ENCODE data around the gene STIP1. TPM values are rescaled to one million over a fixed set of nuclear protein-coding genes. Genes with fewer than 3 reads are reported as not detected.

The STIP1 gene
- polyA plus RNA-seq, 1 donor from 2014 or later: 102 TPM

DNA sequence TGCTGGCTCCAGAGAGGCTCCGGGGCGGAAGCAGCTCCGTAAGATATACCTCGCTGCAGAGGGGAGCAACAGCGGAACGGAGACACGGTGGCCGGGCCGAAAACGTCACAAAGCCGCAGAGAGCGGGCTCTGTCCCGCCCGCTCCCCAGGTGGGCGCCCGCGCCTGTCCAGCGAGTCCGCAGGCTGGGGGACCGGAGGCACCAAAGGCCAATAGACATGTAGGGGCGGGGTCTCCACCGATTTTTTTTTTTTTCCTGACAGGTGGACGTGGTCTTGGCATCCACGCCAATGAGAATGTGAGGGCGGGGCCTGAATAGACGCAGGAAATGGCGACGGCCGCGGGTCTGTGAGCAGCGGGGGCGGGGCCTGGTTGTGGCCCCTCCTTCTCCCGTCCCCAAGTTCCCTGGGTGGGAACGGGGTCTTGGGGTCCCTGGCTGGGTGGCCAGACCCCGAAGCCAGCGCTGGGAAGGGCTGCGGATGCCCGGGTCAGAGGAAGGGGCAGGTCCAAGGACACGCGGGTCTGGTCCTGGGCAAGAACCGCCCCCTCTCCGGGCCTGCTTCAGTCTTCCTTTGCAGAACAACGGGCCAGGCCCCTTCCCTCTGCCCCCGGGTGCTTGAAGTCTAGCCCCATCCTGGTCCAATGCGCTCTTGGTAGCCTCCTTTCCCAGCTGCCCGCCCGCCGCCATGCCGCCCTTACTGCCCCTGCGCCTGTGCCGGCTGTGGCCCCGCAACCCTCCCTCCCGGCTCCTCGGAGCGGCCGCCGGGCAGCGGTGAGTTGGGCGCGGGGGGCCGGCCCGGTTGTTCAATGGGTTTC, 44.4 kb downstream of the STIP1 start, which contains the start of gene DNAJC4:
Gene DNAJC4 (plus strand): TSS at position 378 of the 814 bp plus-strand sequence. CDS start 307 bp downstream, at position 685.
- H3K36me3 Mint-ChIP-seq: peaks cover 1% of the 10 kb centered on the region
- H3K9me3 Mint-ChIP-seq: no peaks in the 10 kb centered on the region
- H3K27ac Mint-ChIP-seq: peak within 1 kb of the TSS; percentile 97 to 99 (median 97)
- H3K27me3 Mint-ChIP-seq: no peaks in the 10 kb centered on the region
- peaks cover 22 to 34% (median 24%) of the 10 kb centered on the region in 3 donors for H3K4me1 Mint-ChIP-seq
- peak within 1 kb of the TSS; percentile 88 to 98 (median 96) for H3K4me3 Mint-ChIP-seq

DNA sequence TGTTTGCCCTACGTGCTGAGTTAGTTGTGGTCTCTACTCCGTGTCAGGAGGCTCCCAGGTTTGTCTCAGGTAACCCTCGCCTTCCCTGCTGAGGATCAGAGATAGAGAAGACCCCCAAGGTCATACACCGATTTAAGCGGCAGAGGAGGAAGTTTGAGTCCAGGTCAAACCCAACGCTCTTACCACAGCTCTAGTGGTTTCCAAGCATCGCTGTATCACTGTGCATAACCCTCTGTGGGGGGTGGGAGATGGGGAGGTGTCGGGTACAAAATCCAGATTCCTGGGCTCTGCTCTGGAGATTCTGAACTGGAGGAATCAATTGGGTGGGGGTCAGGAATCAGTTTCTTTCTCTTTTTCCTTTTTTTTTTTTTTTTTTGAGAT, 45.0 kb downstream of the STIP1 start:
- Mint-ChIP-seq H3K9me3 (no peaks in the 10 kb centered on the region), H3K36me3 (peaks cover 2% of the 10 kb centered on the region), H3K4me1 (peaks cover 26 to 39% (median 26%) of the 10 kb centered on the region in 3 donors), H3K4me3 (peak overlapping the region; percentile 88 to 98 (median 96)), H3K27me3 (no peaks in the 10 kb centered on the region), H3K27ac (peak overlapping the region; percentile 97 to 99 (median 97))

DNA sequence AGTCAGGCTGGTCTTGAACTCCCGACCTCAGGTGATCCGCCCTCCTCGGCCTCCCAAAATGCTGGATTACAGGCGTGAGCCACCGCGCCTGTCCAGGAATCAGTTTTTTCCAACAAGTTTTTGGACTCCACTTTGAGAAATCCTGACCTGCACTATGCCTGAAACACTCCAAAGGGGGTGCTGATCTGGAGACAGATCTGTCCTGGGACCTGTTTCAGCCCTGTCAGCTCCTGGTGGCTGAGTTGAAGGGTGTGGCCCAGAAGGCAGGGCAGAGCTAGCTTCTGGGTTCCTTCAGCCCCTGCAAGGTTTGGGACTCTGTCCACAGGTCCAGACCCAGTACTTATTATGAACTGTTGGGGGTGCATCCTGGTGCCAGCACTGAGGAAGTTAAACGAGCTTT, 45.6 kb downstream of the STIP1 start:
- Mint-ChIP-seq H3K4me1 (peaks cover 26 to 39% (median 26%) of the 10 kb centered on the region in 3 donors), H3K36me3 (peaks cover 2% of the 10 kb centered on the region), H3K27me3 (no peaks in the 10 kb centered on the region), H3K27ac (peak overlapping the region; percentile 31 to 99 (median 97)), H3K9me3 (no peaks in the 10 kb centered on the region), H3K4me3 (peak overlapping the region; percentile 64 to 98 (median 86))

DNA sequence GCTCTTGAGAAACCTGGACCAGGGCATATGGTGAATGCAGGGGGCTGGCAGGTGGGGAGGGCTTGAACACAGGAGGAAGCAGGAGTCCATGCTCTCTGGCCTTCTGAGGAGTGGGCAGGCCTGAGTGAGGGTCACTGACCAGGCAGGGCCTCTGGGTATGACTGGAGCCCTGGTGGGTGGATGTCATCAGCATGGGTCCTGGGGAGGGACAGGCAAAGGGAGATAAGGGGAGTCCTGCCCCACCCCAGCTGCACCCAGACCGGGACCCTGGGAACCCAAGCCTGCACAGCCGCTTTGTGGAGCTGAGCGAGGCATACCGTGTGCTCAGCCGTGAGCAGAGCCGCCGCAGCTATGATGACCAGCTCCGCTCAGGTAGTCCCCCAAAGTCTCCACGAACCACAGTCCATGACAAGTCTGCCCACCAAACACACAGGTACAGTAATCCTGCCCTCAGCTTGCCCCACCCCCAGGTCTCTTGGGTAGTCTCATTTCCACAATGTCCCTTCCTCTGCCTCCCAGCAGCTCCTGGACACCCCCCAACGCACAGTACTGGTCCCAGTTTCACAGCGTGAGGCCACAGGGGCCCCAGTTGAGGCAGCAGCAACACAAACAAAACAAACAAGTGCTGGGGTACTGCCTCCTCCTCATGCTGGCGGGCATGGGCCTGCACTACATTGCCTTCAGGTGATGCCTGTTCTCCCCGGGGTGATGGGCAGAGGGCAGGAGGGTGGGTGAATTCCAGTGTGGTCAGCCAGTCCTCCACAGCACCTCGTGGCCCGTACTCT, 46.4 kb downstream of the STIP1 start:
- Mint-ChIP-seq H3K9me3 (no peaks in the 10 kb centered on the region), H3K36me3 (peaks cover 2% of the 10 kb centered on the region), H3K4me1 (peaks cover 19 to 36% (median 30%) of the 10 kb centered on the region in 3 donors), H3K4me3 (peak overlapping the region; percentile 64 to 98 (median 92)), H3K27ac (peak overlapping the region in 2 of 3 donors; percentile 86 to 99), H3K27me3 (no peaks in the 10 kb centered on the region)

DNA sequence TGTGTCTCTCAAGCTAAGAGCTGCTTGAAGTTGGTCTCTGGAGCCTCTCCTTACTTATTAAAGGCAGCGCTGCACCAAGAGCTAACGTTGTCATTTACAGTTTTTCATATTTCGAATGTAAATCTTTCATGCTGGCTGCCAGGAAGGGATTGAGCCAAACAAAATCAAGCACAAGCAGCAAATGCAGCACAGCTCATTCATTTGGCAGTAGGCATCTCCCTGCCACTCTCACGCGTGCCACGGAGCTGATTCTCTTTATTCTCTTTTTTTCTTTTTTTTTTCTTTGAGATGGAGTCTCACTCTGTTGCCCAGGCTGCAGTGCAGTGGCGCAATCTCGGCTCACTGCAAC, 47.0 kb downstream of the STIP1 start:
- no peaks in the 10 kb centered on the region for H3K27me3 Mint-ChIP-seq
- H3K9me3 Mint-ChIP-seq: no peaks in the 10 kb centered on the region
- H3K4me3 Mint-ChIP-seq: peak overlapping the region; percentile 72 to 98 (median 82)
- H3K4me1 Mint-ChIP-seq: peaks cover 24 to 38% (median 33%) of the 10 kb centered on the region in 3 donors
- peaks cover 2% of the 10 kb centered on the region for H3K36me3 Mint-ChIP-seq
- peak overlapping the region in 2 of 3 donors; percentile 86 to 99 for H3K27ac Mint-ChIP-seq

DNA sequence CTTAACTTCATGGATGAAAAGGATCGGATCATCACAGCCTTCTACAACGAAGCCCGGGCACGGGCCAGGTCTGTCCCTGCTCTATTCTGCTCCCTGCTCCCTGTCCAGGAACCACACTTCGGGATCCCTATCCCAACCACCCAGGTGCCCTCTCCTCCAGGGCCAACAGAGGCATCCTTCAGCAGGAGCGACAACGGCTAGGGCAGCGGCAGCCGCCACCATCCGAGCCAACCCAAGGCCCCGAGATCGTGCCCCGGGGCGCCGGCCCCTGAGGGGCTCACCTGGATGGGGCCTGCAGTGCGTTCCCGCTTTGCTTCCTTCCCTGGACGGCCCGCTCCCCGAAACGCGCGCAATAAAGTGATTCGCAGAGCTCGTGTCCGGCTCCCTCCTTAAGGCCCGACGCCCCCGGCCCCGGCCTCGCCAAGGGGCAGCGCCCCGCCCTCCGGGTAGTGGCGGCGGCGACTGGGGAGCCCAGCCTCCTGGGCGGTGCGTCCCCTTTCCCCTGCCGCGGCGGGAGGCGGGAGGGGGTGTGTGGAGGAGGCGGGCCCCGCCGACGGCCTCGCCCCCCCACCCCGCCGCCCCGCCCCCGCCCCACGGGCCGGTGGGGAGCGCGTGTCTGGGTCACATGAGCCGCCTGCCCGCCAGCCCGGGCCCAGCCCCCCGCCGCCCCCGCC, 48.1 kb downstream of the STIP1 start, which contains the start of gene VEGFB:
Gene VEGFB (plus strand): TSS at position 672 of the 674 bp plus-strand sequence. CDS start 250 bp downstream, outside the sequence.
- Mint-ChIP-seq H3K36me3 (peaks cover 3% of the 10 kb centered on the region), H3K4me3 (peak within 1 kb of the TSS; percentile 92 to 98 (median 96)), H3K27ac (peak within 1 kb of the TSS; percentile 88 to 100 (median 93)), H3K9me3 (no peaks in the 10 kb centered on the region), H3K4me1 (peaks cover 35 to 47% (median 38%) of the 10 kb centered on the region in 3 donors), H3K27me3 (no peaks in the 10 kb centered on the region)

DNA sequence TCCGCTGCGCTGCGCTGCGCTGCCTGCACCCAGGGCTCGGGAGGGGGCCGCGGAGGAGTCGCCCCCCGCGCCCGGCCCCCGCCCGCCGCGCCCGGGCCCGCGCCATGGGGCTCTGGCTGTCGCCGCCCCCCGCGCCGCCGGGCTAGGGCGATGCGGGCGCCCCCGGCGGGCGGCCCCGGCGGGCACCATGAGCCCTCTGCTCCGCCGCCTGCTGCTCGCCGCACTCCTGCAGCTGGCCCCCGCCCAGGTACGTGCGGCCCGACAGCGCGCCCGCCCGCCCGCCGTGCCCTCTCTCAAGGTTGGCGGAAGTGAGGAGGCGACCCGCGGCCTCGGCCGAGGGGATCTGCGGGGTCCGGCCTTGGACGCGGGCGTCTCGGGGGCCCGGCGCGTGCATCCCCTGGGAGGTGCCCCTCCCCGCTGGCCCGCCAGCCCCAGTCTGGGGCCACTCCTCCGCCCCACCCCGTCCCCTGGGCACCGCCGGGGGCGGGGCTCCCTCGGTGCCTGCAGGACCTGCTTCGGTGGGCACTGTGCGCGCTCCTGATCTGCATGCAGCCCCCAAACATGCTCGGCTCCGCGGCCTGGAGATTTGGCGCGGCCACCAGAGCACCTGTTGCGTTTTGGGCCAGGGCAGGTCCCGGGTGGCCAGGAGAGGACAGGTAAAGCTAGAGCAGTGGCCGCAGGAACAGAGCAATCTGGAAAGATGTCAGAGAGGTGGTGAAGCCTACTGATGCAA, 48.8 kb downstream of the STIP1 start:
- peak overlapping the region; percentile 88 to 100 (median 93) for H3K27ac Mint-ChIP-seq
- peaks cover 3% of the 10 kb centered on the region for H3K36me3 Mint-ChIP-seq

DNA sequence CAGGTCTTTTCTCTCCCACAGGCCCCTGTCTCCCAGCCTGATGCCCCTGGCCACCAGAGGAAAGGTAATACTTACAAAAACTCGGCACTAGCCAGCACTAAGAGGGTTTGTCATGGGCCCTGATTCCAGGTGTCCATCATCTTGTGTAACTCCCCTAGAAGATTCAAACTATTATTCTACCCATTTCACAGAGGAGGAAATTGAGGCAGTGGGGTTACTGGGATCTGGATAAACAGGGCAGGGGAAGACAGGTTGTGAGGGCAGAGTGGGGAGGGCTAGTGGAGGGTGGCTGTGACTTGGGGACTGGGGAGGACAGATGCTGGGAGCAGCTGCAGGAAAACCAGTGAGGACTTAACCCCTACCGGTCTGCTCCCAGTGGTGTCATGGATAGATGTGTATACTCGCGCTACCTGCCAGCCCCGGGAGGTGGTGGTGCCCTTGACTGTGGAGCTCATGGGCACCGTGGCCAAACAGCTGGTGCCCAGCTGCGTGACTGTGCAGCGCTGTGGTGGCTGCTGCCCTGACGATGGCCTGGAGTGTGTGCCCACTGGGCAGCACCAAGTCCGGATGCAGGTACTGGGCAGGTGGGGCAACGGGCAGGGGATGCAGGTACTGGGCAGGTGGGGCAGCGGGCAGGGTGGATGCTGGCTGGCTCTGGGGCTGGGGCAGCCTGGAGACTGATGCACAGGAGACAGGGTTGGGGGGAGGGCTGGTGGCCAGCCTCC, 49.6 kb downstream of the STIP1 start:
- H3K27ac Mint-ChIP-seq: peak overlapping the region; percentile 88 to 100 (median 93)
- H3K36me3 Mint-ChIP-seq: peaks cover 3% of the 10 kb centered on the region
- H3K4me1 Mint-ChIP-seq: peaks cover 30 to 52% (median 44%) of the 10 kb centered on the region in 3 donors
- H3K27me3 Mint-ChIP-seq: no peaks in the 10 kb centered on the region
- no peaks in the 10 kb centered on the region for H3K9me3 Mint-ChIP-seq
- H3K4me3 Mint-ChIP-seq: peak overlapping the region; percentile 91 to 97 (median 94)

More for the DNA sequence above, 48.8 kb downstream of the STIP1 start:
- H3K4me3 Mint-ChIP-seq: peak overlapping the region; percentile 91 to 97 (median 94)
- H3K4me1 Mint-ChIP-seq: peaks cover 29 to 45% (median 42%) of the 10 kb centered on the region in 3 donors
- no peaks in the 10 kb centered on the region for H3K27me3 Mint-ChIP-seq
- H3K9me3 Mint-ChIP-seq: no peaks in the 10 kb centered on the region

DNA sequence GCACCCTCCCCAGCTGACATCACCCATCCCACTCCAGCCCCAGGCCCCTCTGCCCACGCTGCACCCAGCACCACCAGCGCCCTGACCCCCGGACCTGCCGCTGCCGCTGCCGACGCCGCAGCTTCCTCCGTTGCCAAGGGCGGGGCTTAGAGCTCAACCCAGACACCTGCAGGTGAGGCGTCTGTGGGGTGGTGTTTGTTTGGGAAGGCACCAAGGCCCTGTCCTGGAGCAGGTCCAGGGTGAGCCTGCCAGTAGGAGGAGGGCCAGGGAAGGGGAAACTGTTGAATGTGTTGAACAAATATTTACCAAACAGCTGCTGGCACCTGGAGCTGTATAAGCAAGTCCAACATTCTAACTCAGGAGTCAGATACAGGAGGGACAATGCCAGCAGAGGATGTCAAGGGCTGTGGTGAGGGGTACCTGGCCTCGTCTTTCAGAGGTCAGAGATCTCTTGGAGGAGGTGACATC, 51.5 kb downstream of the STIP1 start:
- peak overlapping the region; percentile 96 to 100 (median 100) for H3K27ac Mint-ChIP-seq
- H3K4me1 Mint-ChIP-seq: peaks cover 38 to 45% (median 40%) of the 10 kb centered on the region in 3 donors
- peaks cover 3% of the 10 kb centered on the region for H3K36me3 Mint-ChIP-seq
- H3K4me3 Mint-ChIP-seq: peak overlapping the region; percentile 41 to 95 (median 78)
- no peaks in the 10 kb centered on the region for H3K27me3 Mint-ChIP-seq
- H3K9me3 Mint-ChIP-seq: no peaks in the 10 kb centered on the region

DNA sequence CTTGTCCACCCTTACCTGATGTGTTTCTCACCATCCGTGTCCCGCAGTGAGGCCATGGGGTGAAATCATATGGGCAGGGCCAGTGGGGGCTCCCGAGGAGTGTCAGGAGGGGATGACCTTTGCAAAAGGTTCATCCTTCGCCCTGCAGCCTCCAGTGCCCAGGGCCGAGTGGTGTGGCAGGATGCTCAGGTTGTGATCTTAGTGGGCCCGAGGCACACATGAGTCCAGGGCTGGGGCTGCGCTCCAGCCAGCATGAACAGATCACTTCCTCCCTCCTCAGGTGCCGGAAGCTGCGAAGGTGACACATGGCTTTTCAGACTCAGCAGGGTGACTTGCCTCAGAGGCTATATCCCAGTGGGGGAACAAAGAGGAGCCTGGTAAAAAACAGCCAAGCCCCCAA, 52.1 kb downstream of the STIP1 start:
- no peaks in the 10 kb centered on the region for H3K27me3 Mint-ChIP-seq

DNA sequence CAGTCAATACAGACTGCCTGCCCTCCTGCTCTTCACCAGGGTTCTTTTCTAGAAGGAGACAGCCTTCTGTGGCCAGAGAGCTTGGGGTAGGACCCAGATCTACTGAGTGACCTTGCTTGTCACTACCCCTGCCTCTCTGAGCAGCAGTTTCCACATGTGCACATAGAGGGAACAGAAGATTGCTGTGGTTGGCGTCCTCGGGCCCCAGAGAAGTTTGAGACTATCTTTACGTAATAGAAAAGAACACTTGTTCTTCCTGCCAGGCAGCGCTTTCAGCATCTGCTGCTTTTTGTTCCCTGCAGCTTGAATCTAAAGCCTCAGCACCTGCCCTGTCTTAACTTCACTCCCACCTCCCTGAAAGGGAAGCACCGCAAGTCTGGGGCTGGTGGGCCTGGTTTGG, 53.0 kb downstream of the STIP1 start:
- no peaks in the 10 kb centered on the region for H3K9me3 Mint-ChIP-seq
- H3K36me3 Mint-ChIP-seq: peaks cover 3% of the 10 kb centered on the region
- H3K27ac Mint-ChIP-seq: peak overlapping the region; percentile 96 to 100 (median 100)
- H3K4me1 Mint-ChIP-seq: peaks cover 38 to 45% (median 44%) of the 10 kb centered on the region in 3 donors
- H3K27me3 Mint-ChIP-seq: no peaks in the 10 kb centered on the region
- H3K4me3 Mint-ChIP-seq: peak overlapping the region; percentile 21 to 95 (median 52)

More for the DNA sequence above, 52.1 kb downstream of the STIP1 start:
- H3K9me3 Mint-ChIP-seq: no peaks in the 10 kb centered on the region
- H3K36me3 Mint-ChIP-seq: peaks cover 3% of the 10 kb centered on the region
- peak overlapping the region; percentile 96 to 100 (median 100) for H3K27ac Mint-ChIP-seq
- H3K4me1 Mint-ChIP-seq: peaks cover 38 to 47% (median 41%) of the 10 kb centered on the region in 3 donors
- peak overlapping the region; percentile 41 to 95 (median 76) for H3K4me3 Mint-ChIP-seq

DNA sequence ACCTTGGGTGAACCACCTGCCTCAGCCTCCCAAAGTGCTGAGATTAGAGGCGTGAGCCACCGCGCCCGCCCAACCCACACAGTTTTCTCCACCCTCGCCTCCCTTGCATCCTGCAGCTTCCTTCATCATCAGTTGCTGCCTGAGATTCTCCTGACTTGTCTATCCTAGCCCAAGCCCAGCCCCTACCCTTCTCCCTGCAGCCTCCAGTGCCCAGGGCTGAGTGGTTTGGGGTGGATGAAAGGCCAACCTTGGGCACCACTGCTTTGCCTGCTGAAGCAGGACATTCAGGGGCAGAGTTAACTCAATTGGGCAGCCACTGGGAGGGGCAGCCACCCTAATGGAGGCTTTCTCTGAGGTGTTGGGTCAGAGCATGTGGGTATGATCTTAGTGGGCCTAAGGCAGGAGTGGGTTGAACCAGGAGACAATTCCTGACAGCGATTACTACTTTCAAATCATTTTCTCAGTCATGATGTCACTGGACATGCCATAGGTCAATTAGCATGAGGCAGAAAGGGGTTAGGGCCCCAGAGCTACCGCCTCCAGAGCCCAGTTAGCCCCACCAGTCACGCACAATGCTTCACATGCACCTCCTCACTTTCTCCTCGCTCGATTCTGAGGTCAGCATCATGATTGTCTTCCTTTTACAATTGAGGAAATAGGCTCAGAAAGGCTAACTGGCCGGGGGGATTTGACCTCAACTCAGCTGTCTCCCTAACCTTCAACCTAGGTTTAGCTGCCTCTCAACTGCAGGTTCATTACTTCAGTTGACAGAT, 53.9 kb downstream of the STIP1 start:
- H3K4me1 Mint-ChIP-seq: peaks cover 38 to 45% (median 44%) of the 10 kb centered on the region in 3 donors

More for the DNA sequence above, 53.9 kb downstream of the STIP1 start:
- no peaks in the 10 kb centered on the region for H3K27me3 Mint-ChIP-seq
- no peaks in the 10 kb centered on the region for H3K9me3 Mint-ChIP-seq
- peak overlapping the region; percentile 99 to 100 (median 100) for H3K27ac Mint-ChIP-seq
- H3K4me3 Mint-ChIP-seq: peak overlapping the region; percentile 87 to 98 (median 96)
- peaks cover 3% of the 10 kb centered on the region for H3K36me3 Mint-ChIP-seq

All from IgD-negative memory B cell (primary cell).